ENCODE measurements around the gene HS6ST3. TPM values are rescaled to one million over a fixed set of nuclear protein-coding genes. Genes with fewer than 3 reads are reported as not detected.

HS6ST3 gene
- total and polyA plus RNA-seq, 9 of the 15 experiments (the other 6 are each of a cell fraction or from before 2014, with no cell fraction given), result not detected

GRCh38 chr13:96525715-96526114 lies 435.8 kb downstream of the HS6ST3 start:
- 9% methylated on average over 2 of the region's 2 CpGs for WGBS (ENCODE audit: insufficient coverage, low coverage, missing lambda C conversion rate)
- ChIA-PET POLR2A (no interaction called here), CTCF (ENCODE audit: low intra/inter-chr PET ratio) (no interaction called here)
- BruUV-seq (replicated peaks), result no TSS peak
- Histone ChIP-seq H3K4me2 (ENCODE audit: insufficient read depth, low read length) (no peak overlapping the region), H3K9me1 (ENCODE audit: control insufficient read depth, insufficient read depth, low read length) (no peaks in the 10 kb centered on the region), H3K36me3 (ENCODE audit: control insufficient read depth, insufficient read depth, low read length) (no peaks in the 10 kb centered on the region), H3K27ac (ENCODE audit: extremely low read depth, low read depth, low read length) (no peak overlapping the region), H3K27me3 (ENCODE audit: control insufficient read depth in 2 of 2, insufficient read depth in 2 of 2, low read length in 2 of 2) (no peaks in the 10 kb centered on the region), H3K4me3 (no peak overlapping the region), H3K9me3 (replicated peaks; ENCODE audit: control insufficient read depth, insufficient read depth, low read depth, low read length) (no peaks in the 10 kb centered on the region), H3K79me2 (ENCODE audit: control insufficient read depth, insufficient read depth, low read length) (no peaks in the 10 kb centered on the region), H2AFZ (ENCODE audit: low read depth, low read length) (no peak overlapping the region), H3K4me1 (replicated peaks in 1 of 2; ENCODE audit: control insufficient read depth in 2 of 2, insufficient read depth in 2 of 2, low read length in 2 of 2) (no peaks in the 10 kb centered on the region), H4K20me1 (replicated peaks; ENCODE audit: control insufficient read depth, insufficient read depth, low read length) (no peaks in the 10 kb centered on the region), H3K9ac (ENCODE audit: insufficient read depth in 1 of 2, low read depth in 2 of 2, low read length in 2 of 2) (no peak overlapping the region)
- FAIRE-seq (no peak), DNase-seq (ENCODE audit: extremely low read depth in 1 of 4, low spot score in 3 of 4) (no peak), ATAC-seq (no peak)
- TF ChIP-seq GMEB1 (CRISPR knock-in tag; IDR thresholded peaks at IDR 0.05) (no peak), HCFC1 (IDR thresholded peaks at IDR 0.05; ENCODE audit: low read depth, low read length) (no peak), ZNF780A (CRISPR knock-in tag; IDR thresholded peaks at IDR 0.05) (no peak), ESRRA (IDR thresholded peaks at IDR 0.05; ENCODE audit: borderline replicate concordance, low read depth) (no peak), SRSF1 (IDR thresholded peaks at IDR 0.05; ENCODE audit: low read depth, low read length) (no peak), ZNF134 (CRISPR knock-in tag; conservative IDR thresholded peaks at IDR 0.05) (no peak), ZNF668 (CRISPR knock-in tag; IDR thresholded peaks at IDR 0.05) (no peak), TBP (optimal IDR thresholded peaks at IDR 0.05; ENCODE audit: low read depth, low read length) (no peak)
- intact Hi-C loops (cut with micrococcal nuclease), result no loop called here
- in situ Hi-C loops (cut with MboI), result no loop called here
